Measurements from ENCODE around the gene KBTBD2. TPM values are rescaled to one million over a fixed set of nuclear protein-coding genes. Genes with fewer than 3 reads are reported as not detected.

Gene KBTBD2
- polyA plus RNA-seq, 3 donors = 23.7 to 48.4 (median 33.9) TPM

- Mint-ChIP-seq H3K36me3 (no peaks in the 10 kb centered on the region), H3K4me1 (peaks cover 7% of the 10 kb centered on the region), H3K9me3 (peaks cover 0 to 5% (median 0%) of the 10 kb centered on the region in 7 donors), H3K27me3 (ENCODE audit: low read depth in 3 of 3) (peaks cover 2 to 3% (median 2%) of the 10 kb centered on the region in 3 donors), H3K4me3 (peak overlapping the region; percentile 63 to 85), H3K27ac (peak overlapping the region in 6 of 7 donors; percentile 10 to 84 (median 58))
- no peaks in the 10 kb centered on the region for H4K20me1 ChIP-seq (ENCODE audit: insufficient read depth, low read length)
- H3K27me3 ChIP-seq (ENCODE audit: control insufficient read depth in 2 of 2, insufficient read depth in 2 of 2, low read length in 2 of 2) = no peaks in the 10 kb centered on the region
- DNase-seq = peak; percentile 52 to 58 (median 58)
- H3K36me3 ChIP-seq (replicated peaks in 1 of 2; ENCODE audit: control insufficient read depth in 1 of 2, insufficient read depth in 2 of 2, low read length in 2 of 2) = no peaks in the 10 kb centered on the region
- no peak overlapping the region for H3K9ac ChIP-seq (ENCODE audit: insufficient read depth, low read length, poor library complexity, severe bottlenecking)
- peak overlapping the region in 2 of 3 experiments; percentile 4 to 58 for H3K4me3 ChIP-seq (replicated peaks in 1 of 3; ENCODE audit: low read depth in 2 of 3, low read length in 3 of 3)
- no peak overlapping the region for H2AFZ ChIP-seq (ENCODE audit: insufficient read depth, low read depth, low read length, poor library complexity, severe bottlenecking)
- WGBS (ENCODE audit: insufficient coverage) = 34% methylated on average over 7 of the region's 12 CpGs
- TF ChIP-seq, protein P1, sequence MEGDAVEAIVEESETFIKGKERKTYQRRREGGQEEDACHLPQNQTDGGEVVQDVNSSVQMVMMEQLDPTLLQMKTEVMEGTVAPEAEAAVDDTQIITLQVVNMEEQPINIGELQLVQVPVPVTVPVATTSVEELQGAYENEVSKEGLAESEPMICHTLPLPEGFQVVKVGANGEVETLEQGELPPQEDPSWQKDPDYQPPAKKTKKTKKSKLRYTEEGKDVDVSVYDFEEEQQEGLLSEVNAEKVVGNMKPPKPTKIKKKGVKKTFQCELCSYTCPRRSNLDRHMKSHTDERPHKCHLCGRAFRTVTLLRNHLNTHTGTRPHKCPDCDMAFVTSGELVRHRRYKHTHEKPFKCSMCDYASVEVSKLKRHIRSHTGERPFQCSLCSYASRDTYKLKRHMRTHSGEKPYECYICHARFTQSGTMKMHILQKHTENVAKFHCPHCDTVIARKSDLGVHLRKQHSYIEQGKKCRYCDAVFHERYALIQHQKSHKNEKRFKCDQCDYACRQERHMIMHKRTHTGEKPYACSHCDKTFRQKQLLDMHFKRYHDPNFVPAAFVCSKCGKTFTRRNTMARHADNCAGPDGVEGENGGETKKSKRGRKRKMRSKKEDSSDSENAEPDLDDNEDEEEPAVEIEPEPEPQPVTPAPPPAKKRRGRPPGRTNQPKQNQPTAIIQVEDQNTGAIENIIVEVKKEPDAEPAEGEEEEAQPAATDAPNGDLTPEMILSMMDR (IDR thresholded peaks at IDR 0.05) = no peak
- peaks cover 0 to 9% of the 10 kb centered on the region in 2 donors for H3K4me1 ChIP-seq (ENCODE audit: control insufficient read depth in 1 of 2, insufficient read depth in 2 of 2, low read length in 2 of 2)
- H3K27ac ChIP-seq (ENCODE audit: low read depth in 1 of 2, low read length in 2 of 2) = no peak overlapping the region
- no peaks in the 10 kb centered on the region for H3K79me2 ChIP-seq (ENCODE audit: insufficient read depth, low read length)
- intact Hi-C loops (cut with micrococcal nuclease) = no loop called here
- peak overlapping the region; percentile 61 for H3K4me2 ChIP-seq (replicated peaks; ENCODE audit: extremely low read depth, low read length, poor library complexity, severe bottlenecking)
- no peaks in the 10 kb centered on the region for H3K9me3 ChIP-seq (replicated peaks in 1 of 2; ENCODE audit: control insufficient read depth in 1 of 2, insufficient read depth in 1 of 2, low read length in 2 of 2)
Observed at GRCh38 chr7:32905175-32905662, 13.7 kb upstream of the KBTBD2 start.

- H3K27ac ChIP-seq (ENCODE audit: low read depth in 1 of 2, low read length in 2 of 2) = no peak overlapping the region
- peaks cover 0 to 9% of the 10 kb centered on the region in 2 donors for H3K4me1 ChIP-seq (ENCODE audit: control insufficient read depth in 1 of 2, insufficient read depth in 2 of 2, low read length in 2 of 2)
- no peaks in the 10 kb centered on the region for H4K20me1 ChIP-seq (ENCODE audit: insufficient read depth, low read length)
- Mint-ChIP-seq H3K9me3 (peaks cover 0 to 5% (median 0%) of the 10 kb centered on the region in 7 donors), H3K4me1 (peaks cover 7% of the 10 kb centered on the region), H3K27me3 (ENCODE audit: low read depth in 3 of 3) (peaks cover 3 to 4% (median 4%) of the 10 kb centered on the region in 3 donors), H3K4me3 (no peak overlapping the region), H3K36me3 (no peaks in the 10 kb centered on the region), H3K27ac (no peak overlapping the region)
- WGBS (ENCODE audit: insufficient coverage) = 100% methylated on average over 4 of the region's 7 CpGs
- no peak overlapping the region for H3K4me3 ChIP-seq (replicated peaks in 1 of 3; ENCODE audit: low read depth in 2 of 3, low read length in 3 of 3)
- intact Hi-C loops (cut with micrococcal nuclease) = no loop called here
- H3K36me3 ChIP-seq (replicated peaks in 1 of 2; ENCODE audit: control insufficient read depth in 1 of 2, insufficient read depth in 2 of 2, low read length in 2 of 2) = no peaks in the 10 kb centered on the region
- no peaks in the 10 kb centered on the region for H3K27me3 ChIP-seq (ENCODE audit: control insufficient read depth in 2 of 2, insufficient read depth in 2 of 2, low read length in 2 of 2)
- no peak overlapping the region for H2AFZ ChIP-seq (ENCODE audit: insufficient read depth, low read depth, low read length, poor library complexity, severe bottlenecking)
- H3K4me2 ChIP-seq (replicated peaks; ENCODE audit: extremely low read depth, low read length, poor library complexity, severe bottlenecking) = no peak overlapping the region
- TF ChIP-seq, protein P1 (IDR thresholded peaks at IDR 0.05) = no peak
- H3K9me3 ChIP-seq (replicated peaks in 1 of 2; ENCODE audit: control insufficient read depth in 1 of 2, insufficient read depth in 1 of 2, low read length in 2 of 2) = no peaks in the 10 kb centered on the region
- H3K79me2 ChIP-seq (ENCODE audit: insufficient read depth, low read length) = no peaks in the 10 kb centered on the region
- H3K9ac ChIP-seq (ENCODE audit: insufficient read depth, low read length, poor library complexity, severe bottlenecking) = no peak overlapping the region
- DNase-seq = no peak
Observed at GRCh38 chr7:32901629-32902028, 10.1 kb upstream of the KBTBD2 start.
